Measurements from ENCODE around the gene NUP62CL.
A peak's percentile ranks its signal among the peaks of the same experiment; 100 is the strongest.

Gene NUP62CL

DNA sequence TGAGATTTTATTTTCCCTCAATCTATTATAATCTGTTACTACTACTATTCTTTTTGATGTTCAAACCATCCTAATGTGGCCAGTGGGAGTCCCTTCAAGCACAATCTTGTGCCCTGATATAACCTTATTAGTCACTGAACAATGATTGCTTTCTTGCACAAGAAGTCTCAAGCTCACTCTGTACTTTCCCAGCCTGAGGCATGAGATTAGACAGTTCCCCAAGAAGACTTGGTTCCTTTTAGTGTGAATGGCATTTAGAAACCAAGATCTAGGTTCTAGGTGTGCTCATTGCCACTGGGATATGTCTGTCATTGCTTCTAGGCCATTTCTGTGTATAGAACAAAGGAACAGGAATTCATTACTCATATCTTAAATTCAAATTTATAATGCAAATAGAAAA is 59.6 kb downstream of the NUP62CL start:
- no peak for DNase-seq

DNA sequence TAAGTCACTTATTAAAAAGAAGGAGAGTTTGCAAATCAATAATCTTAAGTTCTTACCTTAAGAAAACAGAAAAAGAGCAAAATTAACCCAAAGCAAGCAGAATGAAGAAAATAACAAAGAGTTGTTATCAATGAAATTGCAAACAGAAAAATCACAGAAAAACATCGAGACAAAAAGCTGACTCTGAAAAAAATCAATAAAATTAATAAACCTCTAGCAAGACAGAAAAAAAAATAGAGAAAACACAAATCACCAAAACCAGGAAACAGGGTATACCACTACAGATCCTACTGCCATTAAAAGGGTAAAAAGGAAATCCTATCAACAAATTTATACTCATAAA is 70.3 kb downstream of the NUP62CL start:
- DNase-seq: no peak

DNA sequence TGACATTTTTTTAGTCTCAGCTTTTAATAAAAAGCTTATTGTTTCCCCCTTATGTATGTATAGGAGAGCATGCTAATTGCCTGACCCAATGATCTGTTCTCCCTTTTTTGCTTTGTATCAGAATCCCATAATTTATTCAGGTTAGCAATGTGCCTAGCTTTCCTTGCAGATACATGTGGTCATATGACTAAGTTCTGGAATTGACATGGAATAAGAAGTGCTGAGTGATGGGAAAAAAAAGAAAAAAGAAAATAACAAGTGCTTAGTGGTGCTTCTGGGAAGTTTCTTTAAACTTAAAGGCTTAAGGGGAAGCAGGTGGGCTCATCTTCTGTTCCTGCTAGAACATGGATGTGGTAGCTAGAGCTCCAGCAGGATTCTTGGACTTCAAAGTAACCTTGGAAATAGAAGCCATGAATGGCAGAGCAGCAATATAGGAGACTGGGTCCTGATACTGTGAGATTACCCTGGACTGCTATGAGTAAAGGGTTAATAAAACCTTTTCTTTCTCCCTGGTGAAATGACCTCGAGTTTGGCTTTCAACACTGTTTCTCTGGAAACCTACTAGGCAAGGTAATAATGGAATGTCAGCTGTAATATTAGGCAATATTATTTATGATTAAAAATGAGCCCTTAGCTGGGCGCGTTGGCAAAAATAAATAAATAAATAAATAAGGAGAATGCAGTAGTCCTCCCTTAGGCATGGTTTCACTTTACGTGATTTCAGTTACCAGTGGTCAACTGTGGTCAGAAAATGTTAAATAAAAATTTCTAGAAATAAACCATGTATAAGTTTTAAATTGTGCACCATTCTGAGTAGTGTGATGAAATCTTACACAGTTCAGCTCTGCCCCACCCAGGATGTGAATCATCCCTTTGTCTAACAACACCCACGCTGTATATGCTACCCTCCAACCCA is 70.9 kb downstream of the NUP62CL start:
- no peak for DNase-seq

DNA sequence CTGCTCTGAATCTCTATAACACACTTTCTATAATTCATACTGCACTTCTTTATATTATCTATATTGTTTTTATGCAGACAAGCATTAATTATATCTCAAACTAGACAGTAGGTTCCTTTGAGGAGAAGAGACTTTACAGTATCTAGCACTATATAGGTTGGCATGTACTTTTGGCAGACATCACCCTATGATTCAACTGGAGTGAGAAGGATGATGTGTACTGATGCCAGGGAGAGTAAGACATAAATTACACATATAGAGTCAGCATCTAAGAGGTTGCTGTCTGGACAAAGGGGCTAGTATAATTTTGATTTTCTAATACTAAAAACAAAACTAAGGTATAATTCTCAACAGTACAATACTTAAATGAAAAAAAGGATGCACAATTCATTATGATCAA is 82.5 kb downstream of the NUP62CL start:
- no peak for DNase-seq

DNA sequence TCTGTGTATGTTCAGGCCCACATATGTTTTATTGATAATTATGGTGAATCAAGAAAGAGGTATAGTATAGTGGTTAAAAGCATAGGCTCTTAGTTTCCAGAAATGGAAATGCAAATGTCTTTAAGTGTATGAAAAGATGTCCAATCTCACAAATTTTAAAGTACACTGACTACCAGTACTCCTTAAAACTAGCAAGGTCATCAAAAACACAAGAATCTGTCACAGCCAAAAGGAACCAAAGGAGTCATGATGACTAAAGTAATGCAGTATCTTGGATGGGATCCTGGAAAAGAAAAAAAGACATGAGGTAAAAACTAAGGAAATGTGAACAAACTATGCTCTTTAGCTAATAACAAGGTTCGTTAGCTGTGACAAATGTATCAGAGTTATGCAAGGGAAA is 87.0 kb downstream of the NUP62CL start:
- no peak for DNase-seq

DNA sequence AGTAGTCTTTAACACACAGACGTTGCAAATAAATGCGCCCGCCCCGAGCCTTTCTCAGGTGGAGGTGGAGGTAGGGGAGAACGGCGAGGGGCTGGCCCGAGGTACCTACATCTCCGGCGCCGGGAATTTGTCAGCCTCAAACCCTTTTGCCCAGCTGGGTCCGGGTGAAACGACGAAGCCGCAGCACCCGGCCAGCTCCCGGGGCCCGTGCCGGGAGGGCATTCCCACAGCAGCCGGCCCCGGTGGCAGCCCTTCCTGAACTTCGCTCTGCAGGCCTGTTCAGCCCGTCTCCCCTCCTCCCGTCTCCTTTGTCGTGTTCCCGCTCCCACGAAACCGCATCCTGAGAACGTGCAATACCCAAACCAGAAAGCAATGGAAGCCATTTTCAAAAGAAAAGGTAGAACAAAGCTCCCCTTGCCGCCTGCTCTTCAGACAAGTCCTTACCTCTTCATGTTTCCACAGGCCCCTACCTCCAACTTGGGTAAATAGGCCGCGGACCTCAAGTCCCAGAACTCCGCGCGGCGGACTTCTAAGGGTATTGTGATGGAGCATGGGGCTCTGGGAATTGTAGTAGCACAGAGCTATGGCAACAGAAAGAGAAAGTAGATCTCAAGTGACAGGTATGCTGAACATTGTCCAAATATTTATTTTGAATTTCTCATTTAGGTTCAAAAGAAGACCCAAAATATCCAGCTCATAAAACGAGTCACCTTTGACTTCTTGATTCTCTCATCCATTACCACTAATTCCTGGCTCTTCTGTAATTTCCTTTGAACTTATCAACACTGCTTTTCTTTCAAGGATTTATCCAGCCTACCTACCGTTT is 87.7 kb downstream of the NUP62CL start, which contains the start of gene RBM41:
Gene RBM41 (minus strand): TSS at position 501 of the 826 bp plus-strand sequence. CDS start 49 bp downstream, at position 452.
- peak; percentile 80 for DNase-seq

DNA sequence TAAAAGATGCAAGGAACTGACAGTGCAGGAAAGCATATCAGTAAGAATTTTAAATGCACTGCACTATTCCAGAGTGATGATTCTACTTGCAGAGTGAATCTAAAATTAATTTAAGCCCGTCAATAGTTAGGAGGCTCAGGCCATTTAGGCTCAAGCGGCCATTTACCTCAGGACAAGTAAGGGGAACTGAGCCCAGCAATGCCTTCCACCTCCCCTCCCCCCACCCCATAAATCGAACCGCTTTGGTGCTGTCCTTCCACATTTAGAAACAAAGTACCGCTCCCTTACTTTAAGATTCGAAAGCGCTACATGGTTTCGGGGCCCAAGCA is 88.3 kb downstream of the NUP62CL start:
- no peak for DNase-seq

DNA sequence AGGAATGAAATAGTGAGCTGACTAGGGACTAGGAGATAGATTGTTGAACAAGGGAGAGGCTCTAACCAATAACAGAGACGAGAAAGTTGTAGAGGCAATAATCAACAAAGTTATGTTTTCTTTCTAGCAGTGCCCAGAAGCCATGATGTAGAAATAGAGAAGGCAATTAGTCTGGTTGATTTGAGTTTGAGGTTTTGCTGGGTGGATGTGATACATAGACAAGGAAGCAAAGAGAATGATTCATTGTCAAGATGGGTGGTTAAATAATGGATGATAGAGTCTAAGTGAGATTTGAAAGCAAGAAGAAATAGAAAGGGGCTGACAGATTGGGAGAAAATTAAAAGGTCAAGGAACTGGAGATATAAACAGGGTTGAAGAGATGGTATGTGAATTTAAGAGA is 98.8 kb downstream of the NUP62CL start:
- no peak for DNase-seq

DNA sequence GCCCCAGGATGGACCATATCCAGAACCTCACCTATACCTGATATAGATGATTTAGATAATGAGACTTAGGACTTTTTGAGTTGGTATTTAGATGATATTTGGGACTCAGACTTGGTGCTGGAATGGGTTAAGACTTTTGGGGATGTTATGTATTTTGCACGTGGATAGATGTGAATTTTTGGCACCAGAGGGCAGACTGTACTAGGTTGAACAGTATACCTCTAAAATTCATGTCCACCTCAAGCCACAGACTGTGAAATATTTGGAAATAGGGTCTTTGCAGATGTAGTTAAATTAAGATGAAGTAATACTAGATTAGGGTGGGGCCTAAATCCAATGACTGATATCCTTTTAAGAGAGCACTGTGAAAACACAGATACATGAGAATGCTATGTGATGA is 103.3 kb downstream of the NUP62CL start:
- DNase-seq: no peak

DNA sequence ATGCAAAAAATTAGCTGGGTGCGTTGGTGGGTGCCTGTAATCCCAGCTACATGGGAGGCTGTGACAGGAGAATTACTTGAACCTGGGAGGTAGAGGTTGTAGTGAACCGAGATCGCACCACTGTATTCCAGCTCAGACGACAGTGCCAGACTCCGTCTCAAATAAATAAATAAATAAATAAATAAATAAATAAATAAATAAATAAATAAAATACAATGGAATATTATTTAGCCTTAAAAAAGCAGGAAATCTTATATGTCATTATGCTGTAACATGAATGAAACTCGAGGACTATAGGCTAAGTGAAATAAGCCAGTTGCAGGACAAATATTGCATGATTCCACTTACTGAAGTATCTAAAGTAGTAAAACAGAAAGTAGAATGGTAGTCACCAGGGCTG is 130.1 kb downstream of the NUP62CL start:
- no peak for DNase-seq
